GM21717 (cell line): ENCODE results near the gene GCNT2.
"Not testable (repeated sequence)": the region's sequence is repeated elsewhere in the genome, so short reads cannot be mapped to it uniquely, and the experiment has no call there.

Experiments
- ATAC-seq: cut with Tn5 transposase; IDR thresholded peaks from one replicate; pipeline ENCODE4 v1.9.1; 2021; ENCODE audit warnings: mild to moderate bottlenecking, moderate library complexity; ENCODE audit not compliant: unreplicated experiment

The GCNT2 gene

GRCh38 chr6:10655508-10656055 lies 134.4 kb downstream of the GCNT2 start:
- no peak for ATAC-seq

DNA sequence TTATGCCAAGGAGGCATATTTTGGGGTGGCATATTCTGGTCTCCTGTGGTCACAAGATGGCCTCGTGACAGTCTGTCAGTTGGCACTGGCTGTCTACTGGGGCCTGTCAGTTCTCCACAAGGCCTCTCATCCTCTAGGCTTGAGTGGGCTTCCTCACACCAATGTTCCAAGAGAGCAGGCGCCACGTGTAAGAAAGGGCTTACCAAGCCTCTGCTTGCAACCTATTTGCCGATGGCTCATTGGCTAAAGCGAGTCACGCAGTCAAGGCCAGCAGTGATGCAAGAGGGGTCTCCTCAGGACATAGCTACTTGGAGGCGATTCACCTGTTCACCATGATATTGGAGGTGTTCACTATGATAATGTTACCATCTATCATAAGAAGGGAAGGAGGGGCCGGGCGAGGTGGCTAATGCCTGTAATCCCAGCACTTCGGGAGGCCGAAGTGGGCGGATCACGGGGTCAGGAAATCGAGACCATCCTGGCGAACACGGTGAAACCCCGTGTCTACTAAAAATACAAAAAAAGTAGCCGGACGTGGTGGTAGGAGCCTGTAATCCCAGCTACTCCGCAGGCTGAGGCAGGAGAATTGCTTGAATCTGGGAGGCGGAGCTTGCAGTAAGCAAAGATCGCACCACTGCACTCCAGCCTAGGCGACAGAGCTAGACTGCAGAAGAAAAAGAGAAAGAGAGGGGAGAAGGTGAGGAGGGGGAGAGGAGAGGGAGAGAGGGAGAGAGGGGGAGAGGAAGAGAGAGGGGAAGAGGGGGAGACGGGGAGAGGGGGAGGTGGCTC lies 138.0 kb downstream of the GCNT2 start:
- ATAC-seq = no peak

GRCh38 chr6:10659699-10660348 lies 138.7 kb downstream of the GCNT2 start:
- ATAC-seq = no peak

- ATAC-seq = not testable (repeated sequence)
Observed at GRCh38 chr6:10660431-10661191, 139.5 kb downstream of the GCNT2 start.

- no peak for ATAC-seq
Observed at GRCh38 chr6:10662207-10662606, 141.1 kb downstream of the GCNT2 start.

GRCh38 chr6:10662742-10663141 lies 141.6 kb downstream of the GCNT2 start:
- ATAC-seq = no peak

DNA sequence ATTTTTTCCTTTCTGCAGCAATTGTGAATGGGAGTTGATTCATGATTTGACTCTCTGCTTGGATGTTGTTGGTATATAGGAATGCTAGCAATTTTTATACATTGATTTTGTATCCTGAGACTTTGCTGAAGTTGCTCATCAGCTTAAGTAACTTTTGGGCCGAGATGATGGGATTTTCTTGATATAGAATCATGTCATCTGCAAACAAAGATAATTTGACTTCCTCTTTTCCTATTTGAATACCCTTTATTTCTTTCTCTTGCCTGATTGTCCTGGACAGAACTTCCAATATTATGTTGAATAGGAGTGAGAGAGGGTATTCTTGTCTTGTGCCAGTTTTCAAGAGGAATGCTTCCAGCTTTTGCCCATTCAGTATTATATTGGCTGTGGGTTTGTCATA lies 144.4 kb downstream of the GCNT2 start:
- ATAC-seq = not testable (repeated sequence)

GRCh38 chr6:10668126-10668917 lies 147.2 kb downstream of the GCNT2 start:
- ATAC-seq = no peak

GRCh38 chr6:10676403-10676802 lies 155.3 kb downstream of the GCNT2 start:
- no peak for ATAC-seq

- ATAC-seq = no peak
Observed at GRCh38 chr6:10678456-10678855, 157.3 kb downstream of the GCNT2 start.
